HepG2 (cell line): Measurements from ENCODE around the gene NUP153. TPM values are rescaled to one million over a fixed set of nuclear protein-coding genes. Genes with fewer than 3 reads are reported as not detected.

Experiments used
- ATAC-seq: fragments of 200-7000 bp; cut with Tn5 transposase; 3 replicates; pipeline ENCODE4 v1.9.1; 2020; ENCODE audit warnings: mild to moderate bottlenecking, moderate library complexity
- BruUV-seq: library from RNA; stranded (reverse); fragments of 400-500 nt; replicated peaks from 2 replicates; lab custom pipeline; 2021; lab: Mats Ljungman, UMichigan
- CTCF ChIA-PET: fragments of 300-600 bp; formaldehyde crosslinking; extraction: SDS; loops from one replicate; lab custom pipeline; 2021; ENCODE audit warnings: low total read pairs, inconsistent platforms, low intra/inter-chr PET ratio; lab: Yijun Ruan, JAX
- POLR2A ChIA-PET: fragments of 350-600 bp; sonication (Branson Sonifier 250); formaldehyde crosslinking; loops from one replicate; lab custom pipeline; 2020; ENCODE audit warnings: antibody characterized with exemption, inconsistent platforms; lab: Yijun Ruan, JAX
- DNase-seq: peaks from one replicate; pipeline ENCODE4 v3.0.0-alpha.2; 2015; ENCODE audit warnings: low spot score
- FAIRE-seq: peaks from 3 replicates; lab custom pipeline; 2011; peaks lifted over from hg19 to GRCh38; lab: Jason Lieb, UNC
- H2AFZ ChIP-seq: one replicate; pipeline ENCODE4 v1.6.1; 2011; ENCODE audit warnings: low read length, inconsistent platforms
- H3K27ac ChIP-seq: fragments of 300-600 bp; 3 replicates; pipeline ENCODE4 v1.8.0; 2011; ENCODE audit warnings: mixed run types, mild to moderate bottlenecking, mixed read lengths, low read length, inconsistent platforms; ENCODE audit not compliant: insufficient read depth; ENCODE audit errors: extremely low read length
- H3K27me3 ChIP-seq, 2 experiments: fragments of 200-600 bp in 1 of 2; 2 replicates in 1 of 2; 3 replicates in 1 of 2; pipeline versions ENCODE4 v1.6.0 to v1.8.0; 2011; ENCODE audit warnings: low read length in 2 of 2, mild to moderate bottlenecking in 2 of 2, moderate library complexity in 2 of 2, inconsistent platforms in 1 of 2; ENCODE audit not compliant: insufficient read depth in 2 of 2, control insufficient read depth in 1 of 2
- H3K36me3 ChIP-seq, 2 experiments: fragments of 200-600 bp in 1 of 2; replicated peaks in 1 of 2; 2 replicates in 1 of 2; 3 replicates in 1 of 2; pipeline versions ENCODE4 v1.5.1 to v1.8.0; 2011; ENCODE audit warnings: low read length in 2 of 2, inconsistent platforms in 1 of 2; ENCODE audit not compliant: insufficient read depth in 2 of 2, control insufficient read depth in 1 of 2
- H3K4me1 ChIP-seq: 2 replicates; pipeline ENCODE4 v1.5.1; 2012; ENCODE audit warnings: low read length, inconsistent platforms; ENCODE audit not compliant: insufficient read depth
- H3K4me2 ChIP-seq: 2 replicates; pipeline ENCODE4 v1.6.0; 2011; ENCODE audit warnings: low read depth, low read length, inconsistent platforms
- H3K4me3 ChIP-seq, 3 experiments: fragments of 200-600 bp in 1 of 3; sonication (generic), shearing (Covaris generic) in 1 of 3; replicated peaks in 1 of 3; 2 replicates each; pipeline ENCODE4 v1.5.1; 2011 to 2016; ENCODE audit warnings: low read length in 3 of 3, inconsistent platforms in 2 of 3, low read depth in 2 of 3, mild to moderate bottlenecking in 2 of 3, control low read depth in 1 of 3, mixed read lengths in 1 of 3; ENCODE audit not compliant: insufficient read depth in 1 of 3
- H3K79me2 ChIP-seq: one replicate; pipeline ENCODE4 v1.6.1; 2011; ENCODE audit warnings: low read length, inconsistent platforms; ENCODE audit not compliant: insufficient read depth
- H3K9ac ChIP-seq: 2 replicates; pipeline ENCODE4 v1.6.0; 2011; ENCODE audit warnings: mild to moderate bottlenecking, low read depth, low read length, inconsistent platforms; ENCODE audit not compliant: insufficient read depth
- H3K9me3 ChIP-seq: 2 replicates; pipeline ENCODE4 v1.5.1; 2012; ENCODE audit warnings: mild to moderate bottlenecking, low read length
- H4K20me1 ChIP-seq: 2 replicates; pipeline ENCODE4 v1.6.0; 2011; ENCODE audit warnings: inconsistent platforms, mild to moderate bottlenecking, low read length, moderate library complexity; ENCODE audit not compliant: insufficient read depth
- ARID4A ChIP-seq: sonication (generic); formaldehyde crosslinking; IDR thresholded peaks from 2 replicates; pipeline ENCODE4 v1.5.0; 2020; ENCODE audit warnings: mild to moderate bottlenecking, missing genetic modification reagents, borderline replicate concordance
- FIP1L1 ChIP-seq: fragments of 200-400 bp; formaldehyde crosslinking; IDR thresholded peaks from 2 replicates; pipeline ENCODE4 v1.6.1; 2018; ENCODE audit warnings: low read depth, mild to moderate bottlenecking, low read length, moderate library complexity, borderline replicate concordance; ENCODE audit not compliant: insufficient read depth
- HNRNPK ChIP-seq: fragments of 200-400 bp; formaldehyde crosslinking; IDR thresholded peaks from 2 replicates; pipeline ENCODE4 v1.6.1; 2018; ENCODE audit warnings: low read length, low read depth, moderate library complexity, mild to moderate bottlenecking; ENCODE audit not compliant: poor library complexity, severe bottlenecking
- JDP2 ChIP-seq: sonication (generic); formaldehyde crosslinking; IDR thresholded peaks from 2 replicates; pipeline ENCODE4 v1.8.1; 2022; ENCODE audit warnings: missing genetic modification reagents, borderline replicate concordance
- PTBP1 ChIP-seq: fragments of 200-400 bp; formaldehyde crosslinking; IDR thresholded peaks from 2 replicates; pipeline ENCODE4 v1.6.1; 2018; ENCODE audit warnings: low read length, low read depth; ENCODE audit not compliant: poor library complexity, severe bottlenecking
- SOX6 ChIP-seq, 2 experiments: fragments of 450-650 bp in 1 of 2; sonication (generic) in 1 of 2; formaldehyde crosslinking in 1 of 2; IDR thresholded peaks; 2 replicates each; pipeline versions ENCODE4 v1.4.0 to v1.6.1; 2017 to 2020; ENCODE audit warnings: antibody characterized with exemption in 1 of 2, mild to moderate bottlenecking in 1 of 2, missing genetic modification reagents in 1 of 2
- ZC3H13 ChIP-seq: sonication (generic); formaldehyde crosslinking; IDR thresholded peaks from 2 replicates; pipeline ENCODE4 v1.8.1; 2023; ENCODE audit warnings: mild to moderate bottlenecking, missing genetic modification reagents, moderate library complexity
- ZNF598 ChIP-seq: sonication (generic); formaldehyde crosslinking; IDR thresholded peaks from 2 replicates; pipeline ENCODE4 v1.5.1; 2020; ENCODE audit warnings: mild to moderate bottlenecking, missing genetic modification reagents, borderline replicate concordance
- ZSCAN29 ChIP-seq: sonication (generic); formaldehyde crosslinking; conservative IDR thresholded peaks from 2 replicates; pipeline ENCODE4 v1.4.0; 2020; ENCODE audit warnings: mild to moderate bottlenecking, missing genetic modification reagents
- WGBS: methylation state at CpG from one replicate; pipeline ENCODE4 v1.1.6; 2017; ENCODE audit warnings: low lambda C conversion rate; 5-methylcytosine and 5-hydroxymethylcytosine counted together
- in situ Hi-C: cut with HindIII; loops from 2 replicates; pipeline ENCODE4 v1.10.0; 2017; ENCODE audit warnings: low pct_unique_long_range_greater_than_20kb; ENCODE audit not compliant: extremely low pct_ligation_motif_present
- intact Hi-C: fragments of 100-400 bp; cut with micrococcal nuclease; formaldehyde crosslinking; loops from one replicate; pipeline ENCODE4 v1.10.0; 2022; ENCODE audit not compliant: unreplicated experiment
- polyA plus RNA-seq, 8 experiments: library from polyadenylated mRNA; depleted of rRNA in 3 of 8; stranded (reverse) in 7 of 8; unstranded in 1 of 8; fragments of >200 nt; fragmentation: Illumina TruSeq in 4 of 8; extraction: Trizol in 4 of 8; gene quantifications; 2 replicates each; pipeline versions ENCODE4 v1.2.1 to v1.2.3, GENCODE V29; 2011 to 2016; ENCODE audit warnings: low read depth in 4 of 8, missing spikeins in 1 of 8, mixed read lengths in 1 of 8; ENCODE audit not compliant: insufficient read depth in 1 of 8
- total RNA-seq, 5 experiments: library from RNA; depleted of rRNA; stranded (reverse); fragments of >200 nt; fragmentation: Illumina TruSeq; extraction: Trizol; gene quantifications; 2 replicates each; pipeline ENCODE4 v1.2.3, GENCODE V29; 2016; ENCODE audit warnings: low read depth in 1 of 5

NUP153 gene
- total and polyA plus RNA-seq, 2 of the 13 experiments (the other 11 are each of a cell fraction or from before 2014, with no cell fraction given), result 29.8 to 55.2 TPM

DNA sequence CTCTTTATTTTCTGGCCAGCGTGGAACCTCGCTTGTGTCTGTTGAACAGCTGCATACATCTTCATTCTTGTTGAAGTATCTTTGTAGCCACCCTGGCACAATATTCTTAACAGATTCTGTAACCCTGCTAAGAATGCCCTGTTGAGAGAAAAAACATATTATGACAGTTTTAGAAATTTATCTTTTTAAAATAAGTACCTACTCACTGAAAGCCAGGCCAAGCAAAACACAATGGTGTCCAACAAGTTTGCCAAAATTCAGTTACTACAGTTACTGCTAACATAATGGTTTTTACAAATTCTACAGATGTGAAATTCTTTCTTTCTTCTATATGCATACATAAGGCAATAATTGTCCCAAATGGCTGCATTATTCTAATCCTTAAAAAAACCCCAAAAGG lies 18.2 kb downstream of the NUP153 start:
- Histone ChIP-seq H3K27ac (no peak overlapping the region), H2AFZ (no peak overlapping the region), H3K9me3 (no peaks in the 10 kb centered on the region), H3K79me2 (peaks cover 92% of the 10 kb centered on the region), H3K4me3 (no peak overlapping the region), H3K4me2 (no peak overlapping the region), H3K36me3 (peaks cover 7 to 48% of the 10 kb centered on the region in 2 experiments), H3K27me3 (no peaks in the 10 kb centered on the region), H3K9ac (no peak overlapping the region), H3K4me1 (no peaks in the 10 kb centered on the region), H4K20me1 (peaks cover 44% of the 10 kb centered on the region)
- WGBS, result 97% methylated on average over 2 of the region's 2 CpGs
- ChIA-PET POLR2A (interaction anchor here (1.5 kb wide), 1 partner anchor 18 kb away, joined by 3 read pairs; the partner anchor contains the start of gene NUP153), CTCF (no interaction called here)
- DNase-seq, result no peak
- TF ChIP-seq ZNF598 (CRISPR knock-in tag) (no peak), SOX6 (IDR thresholded peaks at IDR 0.05) (no peak), SOX6 (CRISPR knock-in tag; IDR thresholded peaks at IDR 0.05) (no peak), ZC3H13 (CRISPR knock-in tag) (no peak), FIP1L1 (no peak)
- FAIRE-seq, result no peak
- intact Hi-C loops (no loop called here), in situ Hi-C loops (no loop called here)
- ATAC-seq, result no peak
- no TSS peak for BruUV-seq

DNA sequence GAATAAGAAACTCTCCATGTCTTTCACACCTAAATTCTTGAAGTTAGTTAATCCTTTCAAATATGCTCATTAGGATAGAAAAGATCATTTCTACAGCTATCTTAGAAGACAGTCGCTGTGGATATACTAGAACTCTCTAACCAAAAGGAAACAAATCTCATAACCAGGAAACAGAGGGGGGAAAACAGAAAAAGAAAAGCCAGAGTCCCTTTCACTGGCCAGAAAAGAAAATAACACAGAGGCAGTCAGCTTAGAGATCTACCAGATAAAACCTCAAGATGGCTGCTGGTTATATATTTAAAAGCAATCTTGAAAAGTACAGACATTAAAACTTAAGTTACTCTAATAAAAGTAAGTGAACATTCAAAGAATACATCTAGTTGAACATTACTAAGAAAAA lies 19.6 kb downstream of the NUP153 start:
- Histone ChIP-seq H3K36me3 (peaks cover 7 to 58% of the 10 kb centered on the region in 2 experiments), H3K27me3 (no peaks in the 10 kb centered on the region), H3K9ac (no peak overlapping the region), H3K4me3 (no peak overlapping the region), H3K9me3 (no peaks in the 10 kb centered on the region), H4K20me1 (peaks cover 31% of the 10 kb centered on the region), H3K79me2 (peaks cover 92% of the 10 kb centered on the region), H3K4me1 (no peaks in the 10 kb centered on the region), H3K4me2 (no peak overlapping the region), H2AFZ (no peak overlapping the region), H3K27ac (no peak overlapping the region)
- WGBS, result 100% methylated on average over 1 of the region's 1 CpG
- DNase-seq (no peak), ATAC-seq (no peak), FAIRE-seq (no peak)
- in situ Hi-C loops, result no loop called here
- intact Hi-C loops, result no loop called here
- TSS peak; percentile 25 for BruUV-seq
- no peak for TF ChIP-seq JDP2 (CRISPR knock-in tag)
- no peak for TF ChIP-seq ZSCAN29 (CRISPR knock-in tag)
- no peak for TF ChIP-seq ARID4A (CRISPR knock-in tag)
- TF ChIP-seq PTBP1, result no peak
- peak; percentile 0 for TF ChIP-seq HNRNPK
- TF ChIP-seq, all 625 proteins: peak for 1
- ChIA-PET CTCF (no interaction called here), POLR2A (interaction anchor here (1.5 kb wide), 1 partner anchor 19 kb away, joined by 3 read pairs; the partner anchor contains the start of gene NUP153)
